HL-60/S4 treated with phorbol 12-myristate 13-acetate at 8.2 ng/mL for 4 days and 3 days (cell line): ENCODE data around the gene BARHL2.

Experiments
- in situ Hi-C: fragments of 300-500 bp; cut with MboI; formaldehyde crosslinking; loops from 2 replicates; pipeline ENCODE4 v1.15.0; 2022; ENCODE audit warnings: low sequenced_read_pairs

BARHL2 gene

DNA sequence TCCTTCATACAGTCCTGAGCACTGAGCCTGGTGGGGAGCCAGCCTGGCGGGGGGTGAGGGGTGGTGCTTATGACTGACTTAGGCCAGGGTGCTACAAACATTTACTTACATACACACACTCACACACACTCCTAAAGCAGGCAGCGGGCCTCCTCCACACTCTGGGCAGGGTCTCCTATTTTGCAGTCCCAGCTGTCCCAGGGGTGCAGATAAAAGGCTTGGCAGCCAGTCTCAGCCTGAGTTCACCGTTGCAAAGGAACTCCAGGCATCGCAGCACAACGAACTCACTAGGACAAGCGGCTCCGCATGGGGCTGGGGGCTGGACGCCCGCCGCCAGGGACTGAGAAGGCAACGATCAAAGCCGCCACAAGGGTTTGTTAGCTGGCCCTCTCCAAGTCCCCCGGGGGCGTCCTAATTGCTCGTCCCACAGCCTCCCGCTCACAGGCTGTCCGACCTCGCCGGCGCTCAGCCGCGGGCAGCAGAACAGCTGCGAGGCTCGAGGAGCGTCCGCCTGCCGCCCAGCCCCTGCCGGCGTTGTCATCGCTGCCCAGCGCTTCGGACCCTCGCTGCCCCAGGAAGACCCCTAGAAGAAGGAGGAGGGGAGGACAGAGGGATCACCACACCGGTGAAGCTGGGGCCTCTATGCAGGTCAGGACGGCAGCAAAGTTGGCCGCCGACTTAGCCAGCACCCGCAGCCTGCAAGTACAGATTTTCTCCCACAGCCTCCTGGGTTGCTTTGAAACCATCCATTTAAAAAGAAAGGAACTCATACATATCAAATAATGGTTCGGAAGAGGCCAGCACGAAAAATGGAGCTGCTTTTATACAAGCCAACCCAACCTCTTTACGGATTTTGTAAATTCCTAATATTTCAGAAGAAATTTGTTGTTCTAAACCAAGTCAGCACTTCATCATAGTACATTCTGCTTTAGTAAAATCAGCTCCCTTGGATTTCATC lies 6.2 kb downstream of the BARHL2 start:
- in situ Hi-C loops: no loop called here

DNA sequence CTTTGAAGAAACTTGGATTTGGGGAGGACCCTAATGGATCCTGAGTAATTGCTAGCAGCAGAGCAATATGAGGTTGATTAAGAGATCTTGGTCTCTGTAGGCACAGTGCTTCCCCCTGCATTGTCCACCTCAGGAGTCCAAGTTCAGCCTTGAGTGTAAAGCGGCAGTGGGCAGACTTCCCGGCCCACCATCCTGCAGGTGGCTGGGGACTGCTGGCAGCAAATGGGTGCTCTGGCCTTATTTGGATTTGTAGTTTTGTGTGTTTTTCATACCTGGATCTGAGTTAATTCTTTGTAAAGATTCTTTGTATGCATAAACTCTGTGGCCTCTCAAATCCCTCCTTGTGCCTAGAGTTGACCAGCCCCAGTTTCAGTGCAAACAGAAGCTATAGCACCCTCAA lies 7.6 kb downstream of the BARHL2 start:
- in situ Hi-C loops: no loop called here

DNA sequence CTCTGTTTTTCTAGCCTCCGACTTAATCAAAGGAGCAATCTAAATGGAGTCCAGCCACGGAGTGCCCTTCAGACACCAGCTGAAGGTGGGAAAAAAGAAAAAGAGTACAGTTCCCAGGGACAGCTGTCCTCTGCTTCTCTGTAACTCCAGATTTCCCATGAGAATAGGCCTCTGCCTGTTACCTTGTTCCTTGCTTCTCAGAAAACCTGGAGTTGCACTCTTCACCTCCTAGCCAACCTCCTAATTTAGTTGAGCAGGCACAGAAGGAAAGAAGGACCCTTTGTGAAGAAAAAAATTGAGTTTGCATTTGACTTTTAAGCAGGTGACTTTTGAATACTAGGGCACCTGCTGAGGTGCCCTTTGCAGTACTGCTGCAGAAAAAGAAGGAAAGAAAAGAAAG lies 8.3 kb downstream of the BARHL2 start:
- in situ Hi-C loops: no loop called here

DNA sequence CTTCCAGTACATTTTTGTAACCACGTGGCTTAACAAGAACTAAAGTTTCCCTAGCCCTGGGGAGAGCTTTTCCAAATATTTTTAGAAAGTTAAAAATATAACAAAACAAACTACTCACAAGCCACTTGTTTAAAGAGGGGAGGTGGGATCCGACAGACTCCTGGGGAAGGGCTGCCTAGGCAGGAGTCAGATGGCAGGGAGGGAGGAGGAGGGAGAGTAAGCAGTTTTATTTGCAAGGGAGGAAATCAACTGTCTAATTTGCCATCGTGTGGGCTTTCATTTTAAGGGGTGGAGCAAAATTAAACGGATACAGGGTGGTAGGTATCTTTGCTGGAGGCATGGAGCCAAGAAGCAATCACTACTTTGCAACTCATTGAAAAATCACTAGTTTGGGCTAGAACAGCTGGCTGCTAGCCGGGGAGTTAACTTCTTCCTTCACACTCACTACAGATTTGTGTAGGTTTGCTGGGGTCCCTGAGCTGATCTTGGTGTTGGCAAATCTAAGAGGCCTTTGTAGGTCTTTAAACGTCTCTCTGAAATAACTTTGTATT lies 8.8 kb downstream of the BARHL2 start:
- in situ Hi-C loops: no loop called here

DNA sequence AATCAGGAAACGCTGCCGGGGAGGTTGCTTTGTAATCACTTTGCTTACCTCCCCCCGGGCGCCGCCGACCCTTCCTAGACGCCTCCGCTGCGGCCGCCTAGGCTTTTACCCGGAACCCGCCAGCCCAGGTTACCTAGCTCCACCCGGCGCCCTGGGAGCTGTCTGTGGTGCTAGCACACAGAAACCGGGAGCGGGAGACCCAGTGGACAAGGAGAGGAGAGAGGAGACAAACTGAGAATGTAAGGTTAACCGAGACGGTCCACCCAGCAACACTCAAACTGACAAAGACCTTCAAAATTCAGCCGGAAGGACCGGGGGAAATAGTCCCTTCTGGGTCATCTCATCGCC lies 9.8 kb downstream of the BARHL2 start:
- in situ Hi-C loops: no loop called here

DNA sequence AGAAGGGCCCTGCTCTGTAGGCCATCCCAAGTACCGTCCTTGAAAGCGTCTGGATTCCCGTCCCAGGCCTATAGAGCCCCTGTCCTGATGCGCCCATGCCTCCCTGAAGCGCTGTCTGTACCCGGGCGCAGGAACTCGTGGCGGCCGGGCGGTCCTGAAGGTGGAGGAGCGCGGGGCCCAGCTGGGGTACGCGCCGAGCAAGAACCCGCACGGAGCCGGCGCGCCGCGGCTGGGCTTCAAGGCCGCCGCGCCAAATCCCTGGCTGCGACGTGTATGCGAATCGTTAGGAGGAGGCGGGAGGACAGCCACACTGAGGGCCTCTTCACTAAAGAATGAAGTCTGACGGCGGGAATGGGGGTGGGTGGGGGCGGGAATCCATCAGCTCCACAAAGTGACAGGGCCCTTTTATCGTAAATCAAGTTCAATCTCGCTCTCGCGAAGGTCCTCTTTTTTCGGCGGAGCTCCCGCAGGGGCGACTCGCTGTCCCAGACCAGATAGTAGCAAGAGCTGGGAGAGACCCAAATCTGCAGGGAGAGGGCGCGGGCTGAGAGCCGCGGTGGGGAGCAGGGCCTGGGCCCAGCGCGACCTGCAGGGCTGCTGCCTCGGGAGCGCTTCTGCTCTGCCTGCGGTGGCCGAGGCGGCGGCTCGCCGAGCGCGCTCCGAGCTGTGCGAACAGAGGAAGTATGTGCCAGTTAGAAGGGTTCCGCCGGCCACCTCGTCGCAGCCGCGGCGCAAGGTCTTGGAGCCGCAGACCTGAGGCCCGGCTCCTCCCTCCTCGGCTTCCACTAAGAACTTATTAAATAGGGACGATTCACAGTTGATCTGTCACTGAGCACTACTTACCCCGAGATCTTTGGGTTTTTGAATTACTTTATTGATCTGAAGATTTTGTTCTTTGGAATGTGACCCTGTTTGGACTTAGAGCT lies 10.4 kb downstream of the BARHL2 start:
- in situ Hi-C loops: no loop called here

DNA sequence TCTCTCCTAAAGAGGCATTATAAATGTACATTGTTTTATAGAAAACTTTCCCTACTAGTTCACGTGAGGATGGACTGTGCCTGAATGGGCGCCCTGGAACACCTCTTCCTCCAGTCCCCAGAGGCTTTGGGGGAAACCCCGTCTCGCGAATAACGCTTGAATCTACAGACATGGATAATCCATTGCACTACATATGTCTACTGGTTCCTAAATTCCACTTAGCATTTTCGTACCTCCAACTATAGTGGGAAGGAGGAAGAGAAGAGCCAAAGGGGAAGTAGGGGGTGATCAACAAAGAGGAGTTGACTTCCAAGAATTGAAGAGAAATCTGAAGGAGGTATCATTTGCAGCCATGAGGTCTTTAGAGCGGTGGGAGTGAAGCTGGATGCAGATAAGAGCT lies 11.1 kb downstream of the BARHL2 start:
- in situ Hi-C loops: no loop called here

DNA sequence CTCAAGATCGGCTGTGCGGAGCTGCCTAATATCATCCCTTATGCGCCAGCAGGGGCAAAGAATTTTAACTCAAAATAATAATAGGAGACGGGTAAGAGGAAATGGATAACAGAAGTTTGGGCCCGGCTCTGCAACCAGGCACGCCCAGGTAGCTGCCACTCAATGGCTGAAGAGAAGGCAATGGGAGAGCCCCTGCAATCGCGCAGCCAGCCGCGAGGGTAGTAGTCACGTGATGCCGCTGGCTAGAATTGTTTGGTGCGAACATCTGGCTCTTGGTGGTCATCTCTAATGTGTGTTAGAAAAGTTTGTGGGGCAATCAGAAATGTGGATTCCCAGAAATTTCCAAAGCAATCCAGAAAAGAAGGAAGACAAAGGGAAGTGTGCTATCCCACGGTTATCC lies 12.3 kb downstream of the BARHL2 start:
- in situ Hi-C loops: no loop called here

DNA sequence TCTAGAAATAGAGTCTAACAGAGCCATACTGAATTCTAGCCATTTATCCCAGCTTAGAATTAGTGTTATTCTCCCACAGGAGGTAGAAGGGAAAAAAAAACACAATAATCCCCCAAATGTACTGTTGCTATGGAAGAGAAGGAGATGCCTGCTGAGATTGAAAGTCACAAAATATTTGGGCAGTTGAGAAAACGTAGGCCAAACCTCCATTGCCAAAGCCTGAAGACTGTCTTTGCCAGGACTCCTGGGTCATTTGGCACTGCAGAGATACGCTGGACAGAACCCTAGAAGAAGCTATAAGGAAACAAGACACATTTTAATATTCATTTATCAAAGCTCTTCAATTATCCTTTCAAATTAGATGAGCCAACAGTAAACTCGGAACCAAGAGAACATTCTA lies 22.3 kb downstream of the BARHL2 start:
- in situ Hi-C loops: no loop called here

DNA sequence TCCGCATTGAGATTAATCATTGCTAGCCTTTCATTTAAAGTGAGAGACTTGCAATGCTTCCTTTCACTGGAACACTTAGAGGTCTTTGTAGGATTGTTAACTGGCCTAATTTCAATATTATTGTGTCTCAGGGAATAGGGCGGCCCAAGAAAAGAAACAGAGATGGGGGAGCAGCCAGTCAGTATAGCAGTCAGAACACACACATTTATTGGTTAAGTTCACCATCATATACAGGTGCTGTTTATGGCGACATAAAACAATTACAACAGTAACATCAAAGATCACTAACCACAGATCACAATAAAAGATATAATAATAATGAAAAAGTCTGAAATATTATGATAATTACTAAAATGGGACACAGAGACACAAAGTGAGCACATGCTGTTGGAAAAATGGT lies 29.4 kb downstream of the BARHL2 start:
- in situ Hi-C loops: no loop called here

DNA sequence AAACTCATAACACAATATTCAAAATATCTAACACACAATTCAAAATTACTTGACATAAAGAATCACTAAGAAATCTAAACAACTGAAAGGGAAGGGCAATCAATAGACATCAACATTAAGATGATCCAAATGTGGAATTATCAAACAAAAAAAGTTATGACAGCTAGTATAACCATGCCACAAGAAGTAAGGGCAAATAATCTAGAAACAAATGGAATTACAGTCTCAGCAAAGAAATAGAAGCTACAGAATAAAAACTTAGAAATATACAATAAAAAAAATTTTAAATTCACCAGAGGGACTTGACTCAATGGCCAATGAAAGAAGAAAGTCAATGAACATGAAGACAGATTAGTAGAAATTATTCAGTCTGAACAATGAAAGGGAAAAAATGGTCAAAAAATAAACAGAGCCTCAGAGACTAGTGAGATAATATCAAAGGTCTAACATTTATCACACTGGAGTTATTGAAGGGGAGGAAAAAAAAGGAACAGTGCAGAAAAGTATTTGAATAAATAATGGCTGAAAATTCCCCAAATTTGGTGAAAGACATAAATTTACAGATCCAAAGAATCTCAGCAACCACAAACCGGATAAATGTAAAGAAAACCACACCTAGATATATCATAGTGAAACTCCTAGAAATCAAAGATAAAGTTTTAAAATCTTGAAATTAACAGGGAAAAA lies 41.8 kb downstream of the BARHL2 start:
- in situ Hi-C loops: no loop called here

DNA sequence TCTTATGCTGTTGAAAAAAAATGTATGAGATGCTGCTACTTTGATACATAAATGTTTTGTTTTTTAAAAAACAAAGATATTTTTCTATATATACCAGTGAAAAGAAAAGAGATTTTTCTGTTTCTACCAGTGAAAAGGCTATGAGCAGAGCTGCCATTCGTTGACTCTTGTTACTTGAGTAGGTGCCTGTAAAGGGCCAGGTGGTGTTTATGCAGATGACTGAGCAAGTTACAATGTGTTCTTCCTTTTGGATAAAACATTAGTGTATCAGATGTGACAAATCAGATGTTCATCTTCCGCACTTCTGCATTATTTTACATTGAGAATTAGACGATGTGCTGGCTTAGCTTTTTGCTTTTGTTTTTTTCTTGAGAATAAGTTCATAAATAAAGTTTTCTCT lies 45.4 kb downstream of the BARHL2 start:
- in situ Hi-C loops: no loop called here

DNA sequence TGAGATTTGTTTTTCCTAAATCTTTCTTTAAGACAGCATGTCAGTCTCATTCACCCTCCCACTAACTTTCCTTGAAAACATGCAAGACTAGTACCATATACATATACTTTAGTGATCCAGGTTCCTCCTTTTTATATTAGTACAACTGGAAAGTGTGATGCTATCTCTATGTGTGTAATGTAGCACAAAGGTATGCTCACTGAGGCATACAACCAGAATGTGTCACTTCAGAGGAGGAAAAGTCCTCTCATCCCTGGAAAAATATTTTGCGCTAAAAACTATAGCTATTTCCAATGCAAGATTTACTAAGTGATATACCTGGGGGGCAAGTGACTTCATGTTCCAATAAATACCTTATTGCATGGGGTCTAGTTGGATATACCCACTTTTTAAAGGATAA lies 45.9 kb downstream of the BARHL2 start:
- in situ Hi-C loops: no loop called here
